Amniotic stem cell (primary cell): ENCODE results near the gene KNCN.

Source experiments
- DNase-seq: peaks from one replicate; lab custom pipeline; 2025; lab: John Stamatoyannopoulos, UW

KNCN gene

GRCh38 chr1:46551597-46552095 is at the start of gene KNCN:
TSS of gene KNCN (minus strand) at chr1:46551647. CDS start at chr1:46551215, 432 bp downstream.
- no peak for DNase-seq

DNA sequence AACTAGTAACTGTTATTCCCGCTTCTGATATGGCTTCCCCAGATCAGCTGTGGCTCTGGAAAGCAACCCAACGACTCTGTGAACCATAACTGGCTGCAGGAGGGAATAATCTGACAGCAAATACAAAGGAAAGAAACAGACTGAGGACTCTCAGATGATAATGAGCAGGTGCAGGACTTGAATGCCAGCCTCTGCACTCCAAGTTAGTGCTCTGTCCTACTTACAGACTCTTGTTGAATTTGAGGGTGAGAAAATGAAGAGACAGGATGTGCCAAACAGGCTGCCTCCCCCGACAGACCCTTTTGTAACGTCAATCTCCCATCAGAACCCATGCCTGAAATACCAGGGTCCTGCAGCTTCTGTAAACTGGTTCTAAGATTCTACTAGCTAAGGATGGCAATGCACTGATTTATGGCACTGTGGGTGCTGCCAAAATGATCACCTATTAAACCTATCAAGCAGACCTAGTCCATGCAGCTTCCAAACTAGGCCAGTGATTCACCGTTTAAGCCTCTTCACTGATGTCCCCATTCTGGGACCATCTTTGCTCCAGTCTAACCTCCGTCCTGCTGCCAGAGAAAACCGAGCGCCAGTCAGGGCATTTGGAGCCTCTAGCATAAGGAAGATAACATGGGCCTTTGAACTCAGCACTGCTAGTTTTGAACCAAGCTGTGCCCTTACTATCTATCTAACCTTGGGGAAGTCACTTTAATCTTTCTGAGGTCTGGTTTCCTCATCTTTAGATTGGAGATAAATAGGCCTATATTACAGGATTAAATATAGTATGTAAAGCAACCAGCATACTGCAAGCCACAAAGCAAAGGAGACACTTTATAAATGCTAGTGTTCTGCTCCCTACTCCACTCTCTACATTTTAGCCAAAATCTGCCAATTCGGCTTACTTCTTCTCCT is 47.9 kb upstream of the KNCN start:
- DNase-seq, result no peak

DNA sequence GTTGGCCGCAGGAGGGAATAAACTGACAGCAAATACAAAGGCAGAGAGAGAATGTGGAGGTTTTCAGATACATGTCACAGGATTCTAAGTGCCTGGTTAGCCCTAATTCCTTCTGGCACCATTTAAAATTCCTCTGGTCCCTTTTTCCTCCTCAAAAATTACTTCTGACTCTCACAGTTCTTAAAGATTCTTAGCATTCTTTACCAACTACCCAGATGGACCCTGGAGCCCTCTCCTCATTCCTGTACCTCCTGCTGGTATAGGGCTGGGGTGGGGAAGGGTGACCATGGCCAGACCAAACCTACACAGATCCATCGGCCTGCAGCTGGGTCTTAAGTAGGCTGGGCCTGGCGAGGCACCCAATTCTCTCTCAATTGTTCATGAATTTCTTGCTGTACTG is 45.4 kb upstream of the KNCN start:
- no peak for DNase-seq

- no peak for DNase-seq
Measured at GRCh38 chr1:46596036-46596435, 44.6 kb upstream of the KNCN start.

GRCh38 chr1:46595127-46595526 is 43.7 kb upstream of the KNCN start:
- no peak for DNase-seq

DNA sequence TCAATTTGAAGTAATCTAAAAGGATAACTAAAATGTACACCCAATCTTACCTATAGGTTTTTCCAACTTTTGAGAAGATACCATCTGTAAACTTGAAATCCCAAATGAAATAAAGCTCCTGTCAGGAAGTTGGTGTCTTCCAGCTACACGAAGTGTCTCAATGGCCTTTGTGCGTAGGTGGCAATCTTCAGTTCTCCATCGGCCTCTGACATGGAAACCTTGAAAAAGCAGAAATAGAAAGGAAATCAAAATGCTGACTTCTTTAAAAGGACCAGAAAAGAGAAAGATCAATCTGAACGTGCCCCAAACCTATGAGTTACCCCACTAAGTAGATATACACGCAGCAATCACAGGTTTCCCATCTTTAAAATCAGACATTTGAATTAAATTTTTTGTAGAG is 42.6 kb upstream of the KNCN start:
- DNase-seq, result no peak

DNA sequence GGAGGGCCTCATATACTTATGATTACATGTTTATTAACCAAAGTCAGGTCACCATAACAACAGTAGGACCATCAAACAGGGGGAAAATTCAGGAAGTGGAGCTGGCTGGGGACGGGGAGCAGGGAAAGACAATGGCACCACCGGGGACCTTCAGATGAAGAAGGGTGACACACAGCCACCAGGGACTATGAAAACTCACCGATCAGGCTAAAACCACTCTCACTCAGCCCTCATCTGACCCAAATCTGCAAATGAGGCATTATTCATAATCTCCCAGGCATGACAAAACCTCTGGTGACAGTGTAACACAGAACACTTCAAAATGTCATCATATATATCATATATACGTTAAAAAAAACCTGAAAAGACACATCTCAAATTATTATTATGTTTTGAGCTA is 41.4 kb upstream of the KNCN start:
- no peak for DNase-seq

DNA sequence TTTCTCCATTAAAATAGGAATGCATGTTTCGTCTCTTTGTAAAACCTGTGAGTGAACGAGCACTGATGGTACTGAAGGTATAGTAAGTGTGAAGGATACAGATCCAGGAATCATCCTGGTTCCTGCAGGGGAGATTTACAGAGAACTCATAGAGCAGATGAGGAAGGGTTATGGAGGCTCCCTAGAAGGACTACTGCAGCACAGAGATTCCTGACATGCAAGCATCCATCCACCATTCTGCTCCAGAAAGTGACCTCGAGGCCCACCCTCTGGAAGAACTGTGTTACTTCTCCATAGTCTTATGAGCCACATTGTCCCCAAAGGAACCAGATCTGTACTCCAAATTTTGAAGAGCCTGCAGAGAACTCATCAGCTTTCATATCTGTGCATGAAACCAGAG is 38.1 kb upstream of the KNCN start:
- DNase-seq, result no peak

GRCh38 chr1:46587069-46587468 is 35.6 kb upstream of the KNCN start:
- DNase-seq, result no peak

- DNase-seq, result no peak
Measured at GRCh38 chr1:46585312-46585938, 34.0 kb upstream of the KNCN start.

- no peak for DNase-seq
Measured at GRCh38 chr1:46583494-46583893, 32.0 kb upstream of the KNCN start.

DNA sequence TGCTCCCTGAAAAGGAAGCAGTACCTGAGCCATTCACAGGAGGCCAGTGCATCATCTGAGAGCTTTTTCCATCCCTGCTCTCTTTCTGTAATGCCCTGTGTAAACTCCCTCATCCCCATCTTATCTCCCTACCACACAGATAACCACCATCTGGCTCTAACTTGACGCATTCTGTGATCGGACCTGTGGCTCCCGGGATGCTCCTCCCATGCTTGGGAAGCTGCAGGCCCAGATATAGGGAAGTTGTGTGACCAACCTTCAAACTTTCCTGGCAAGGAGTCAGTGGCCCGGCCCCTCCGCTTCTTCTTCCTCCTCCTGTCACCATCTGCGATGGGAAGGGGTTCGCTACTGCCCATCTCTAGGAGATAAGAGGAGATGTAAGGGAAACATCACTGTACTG is 31.5 kb upstream of the KNCN start:
- DNase-seq, result no peak

- no peak for DNase-seq
Measured at GRCh38 chr1:46581681-46582455, 30.4 kb upstream of the KNCN start.

DNA sequence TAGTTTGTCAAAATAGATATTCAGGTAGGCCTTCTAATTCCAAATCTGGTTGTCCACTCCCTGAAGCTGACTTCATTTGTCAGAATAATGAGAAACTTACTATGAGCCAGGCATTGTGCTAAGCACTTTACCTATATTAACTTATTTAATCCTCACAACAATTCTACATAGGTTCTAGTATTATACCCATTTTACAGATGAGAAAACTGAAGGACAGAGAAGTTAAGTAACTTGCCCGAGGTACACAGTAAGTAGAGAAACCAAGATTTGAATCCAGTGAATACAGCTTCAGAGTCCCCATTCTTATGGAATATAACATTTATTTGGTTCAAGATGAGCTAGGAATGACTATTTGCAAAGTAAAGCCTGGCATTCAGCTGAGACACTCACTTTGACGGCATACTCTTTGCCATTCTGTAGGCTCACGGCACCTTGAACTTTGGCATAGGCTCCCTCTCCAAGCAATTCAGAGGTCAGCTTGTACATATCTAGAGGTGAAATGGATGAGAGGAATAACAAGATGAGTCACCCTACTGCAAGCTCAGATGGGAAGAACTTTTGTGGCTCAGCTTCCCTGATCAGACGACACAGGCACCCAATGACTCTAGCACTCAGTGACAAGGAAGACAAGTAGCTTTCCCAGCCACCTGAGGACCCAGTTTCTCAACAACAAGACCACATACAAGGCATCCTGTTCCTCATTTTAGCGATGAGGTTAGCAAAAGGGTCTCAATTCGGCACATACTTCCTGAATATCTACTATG is 28.9 kb upstream of the KNCN start:
- DNase-seq, result no peak

GRCh38 chr1:46577671-46578070 is 26.2 kb upstream of the KNCN start:
- DNase-seq, result no peak

GRCh38 chr1:46576596-46576995 is 25.1 kb upstream of the KNCN start:
- no peak for DNase-seq

DNA sequence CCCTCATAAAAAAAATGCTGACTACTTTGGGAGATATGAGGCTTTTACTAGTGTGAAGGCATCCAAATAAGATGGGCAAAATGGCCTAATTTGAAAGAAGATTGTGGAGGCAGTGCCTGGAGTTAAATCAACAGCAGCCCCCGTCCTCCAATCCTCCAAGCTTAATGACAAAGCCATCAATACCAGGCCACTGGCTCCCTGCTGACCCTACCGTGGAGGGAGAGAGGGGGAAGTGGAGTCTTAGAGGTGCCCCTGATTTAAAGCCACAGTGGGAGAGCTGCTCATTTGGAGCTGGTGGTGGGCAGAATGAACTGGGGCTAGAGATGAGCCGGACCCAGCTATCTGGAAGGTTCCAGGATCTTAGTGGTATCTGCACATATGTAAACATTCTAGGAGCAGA is 24.3 kb upstream of the KNCN start:
- DNase-seq, result no peak

DNA sequence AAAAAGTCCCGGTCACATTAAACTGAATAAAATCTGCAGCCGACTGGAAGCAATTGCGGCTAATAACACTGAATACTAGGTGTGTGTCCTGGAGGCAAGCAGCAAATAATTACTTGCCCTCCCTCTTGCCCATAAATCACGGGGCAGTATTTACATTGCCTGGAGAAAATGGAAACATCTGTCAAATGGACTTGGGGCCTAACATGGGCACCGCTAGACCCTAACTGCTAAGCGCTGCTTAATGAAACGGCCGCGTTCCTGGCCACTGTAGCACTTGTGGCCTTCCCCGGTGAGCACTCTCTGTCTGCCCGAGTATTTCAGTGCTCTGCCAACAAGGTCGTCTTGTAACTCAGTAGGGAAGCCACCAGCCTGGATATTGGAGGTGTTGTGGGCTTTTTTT is 23.9 kb upstream of the KNCN start:
- DNase-seq, result no peak

GRCh38 chr1:46571691-46572225 is 20.3 kb upstream of the KNCN start:
- no peak for DNase-seq

DNA sequence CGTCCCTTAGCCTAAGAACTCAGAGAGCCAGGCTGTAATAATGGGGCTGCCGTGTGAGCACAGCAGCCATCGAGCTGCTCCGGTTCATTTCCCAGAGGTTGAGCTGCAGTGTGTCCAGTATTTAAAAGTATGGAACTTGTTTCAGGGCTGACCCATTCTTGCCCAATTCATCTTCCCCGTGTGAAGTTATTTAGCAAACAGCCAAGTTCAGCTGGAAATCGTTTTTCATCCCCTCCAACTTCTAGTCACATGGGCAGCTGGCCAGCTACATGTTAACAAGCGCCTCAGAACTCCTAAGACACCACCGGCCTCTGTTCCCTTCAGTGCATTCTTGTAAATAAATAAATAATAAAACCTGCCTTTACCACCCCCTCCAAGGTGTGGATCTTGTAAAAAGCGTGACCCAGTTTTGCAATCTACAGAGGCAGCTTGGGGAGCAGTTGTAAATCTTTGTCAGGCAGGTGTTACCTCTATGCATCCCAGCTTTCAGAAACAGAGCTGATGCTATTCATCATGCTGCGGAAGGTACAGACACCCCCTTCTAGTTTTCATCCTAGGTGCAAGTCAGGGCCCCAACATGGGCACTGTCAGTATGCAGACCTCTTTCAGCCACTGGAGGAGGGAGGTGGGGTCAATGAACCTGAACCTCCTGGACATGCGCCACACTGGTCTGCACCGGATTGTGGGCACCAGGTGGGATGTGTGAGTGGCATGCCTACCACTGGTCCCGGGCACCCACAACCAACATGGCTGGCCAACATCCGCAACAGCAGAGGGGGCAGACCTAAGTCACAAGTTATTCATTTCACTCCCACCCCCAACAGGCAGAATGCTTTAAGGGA is 18.7 kb upstream of the KNCN start:
- DNase-seq, result no peak

DNA sequence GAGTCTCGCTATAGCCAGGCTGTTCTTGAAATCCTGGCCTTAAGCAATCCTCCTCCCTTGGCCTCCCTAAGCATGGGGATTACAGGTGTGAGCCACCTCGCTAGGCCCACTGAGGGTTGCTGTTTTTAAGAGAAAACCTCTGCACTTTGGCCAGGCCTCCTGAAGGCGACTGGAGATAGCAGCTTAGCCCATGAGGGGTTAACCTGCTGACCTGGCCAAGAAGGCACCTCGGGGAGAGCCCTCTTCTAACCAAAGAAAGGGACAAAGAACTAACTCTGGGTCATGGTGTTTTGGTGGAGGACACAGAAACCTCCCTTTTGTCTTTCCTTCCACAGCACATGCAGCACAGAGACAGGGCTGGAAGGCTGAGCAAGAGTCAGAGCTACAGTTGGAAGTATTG is 17.7 kb upstream of the KNCN start:
- DNase-seq, result no peak
